T-cell (primary cell): ENCODE measurements around the gene PFKFB3. TPM values are rescaled to one million over a fixed set of nuclear protein-coding genes. Genes with fewer than 3 reads are reported as not detected.

ENCODE experiments used
- ATAC-seq, 4 experiments: fragments of 200-7000 bp in 3 of 4; fragments of 150-1000 bp in 1 of 4; cut with Tn5 transposase; replicated peaks in 1 of 4; 1 replicate in 3 of 4; 2 replicates in 1 of 4; pipeline ENCODE4 v1.10.0; 2021; ENCODE audit warnings: moderate library complexity in 3 of 4, mild to moderate bottlenecking in 2 of 4, moderate number of reproducible peaks in 1 of 4
- CTCF ChIA-PET, 2 donors: fragments of 300-600 bp; sonication (Branson Sonifier 250); formaldehyde crosslinking; loops; one replicate each; lab custom pipeline; 2022; ENCODE audit warnings: antibody characterized with exemption in 2 of 2; lab: Charles Lee
- POLR2A ChIA-PET, 2 donors: fragments of 300-600 bp; sonication (Branson Sonifier 250); formaldehyde crosslinking; loops; one replicate each; lab custom pipeline; 2022; ENCODE audit warnings: antibody characterized with exemption in 2 of 2; lab: Charles Lee
- DNase-seq, 35 experiments: peaks; one replicate each; pipeline versions ENCODE4 v3.0.0 to v3.0.0-alpha.2; 2013 to 2023
- H3K27ac ChIP-seq: one replicate; pipeline ENCODE4 v1.5.1; 2013; ENCODE audit warnings: low read length
- H3K27me3 ChIP-seq, 2 experiments: replicated peaks in 1 of 2; 1 replicate in 1 of 2; 2 replicates in 1 of 2; pipeline versions ENCODE4 v1.6.1 to v1.7.0; 2013; ENCODE audit warnings: low read length in 1 of 2, mixed read lengths in 1 of 2; ENCODE audit not compliant: control insufficient read depth in 2 of 2, insufficient read depth in 2 of 2; ENCODE audit errors: extremely low read depth in 1 of 2
- H3K36me3 ChIP-seq, 2 donors: 1 replicate in 1 of 2; 2 replicates in 1 of 2; pipeline versions ENCODE4 v1.6.1 to v1.7.0; 2013; ENCODE audit warnings: low read length in 1 of 2; ENCODE audit not compliant: control insufficient read depth in 2 of 2, insufficient read depth in 1 of 2; ENCODE audit errors: extremely low read depth in 1 of 2
- H3K4me1 ChIP-seq, 2 experiments: 1 replicate in 1 of 2; 2 replicates in 1 of 2; pipeline versions ENCODE4 v1.6.1 to v1.7.0; 2013; ENCODE audit warnings: low read length in 2 of 2, mixed read lengths in 1 of 2; ENCODE audit not compliant: insufficient read depth in 2 of 2, control insufficient read depth in 1 of 2; ENCODE audit errors: extremely low read depth in 1 of 2
- H3K4me3 ChIP-seq, 2 donors: 1 replicate in 1 of 2; 2 replicates in 1 of 2; pipeline versions ENCODE4 v1.5.1 to v1.7.0; 2013; ENCODE audit warnings: mild to moderate bottlenecking in 2 of 2, low read length in 1 of 2, moderate library complexity in 1 of 2; ENCODE audit not compliant: control insufficient read depth in 1 of 2; ENCODE audit errors: extremely low read depth in 1 of 2
- H3K9me3 ChIP-seq: 2 replicates; pipeline ENCODE4 v1.7.0; 2013
- H3K27ac Mint-ChIP-seq, 2 donors: one replicate each; pipeline ENCODE4 v1.8.0; 2020 to 2021; ENCODE audit warnings: mild to moderate bottlenecking in 2 of 2, mixed read lengths in 2 of 2
- H3K27me3 Mint-ChIP-seq, 2 donors: one replicate each; pipeline ENCODE4 v1.8.0; 2021 to 2022; ENCODE audit warnings: mixed read lengths in 2 of 2
- H3K36me3 Mint-ChIP-seq: one replicate; pipeline ENCODE4 v1.8.0; 2021; ENCODE audit warnings: mixed read lengths
- H3K4me1 Mint-ChIP-seq, 3 donors: one replicate each; pipeline ENCODE4 v1.8.0; 2020 to 2022; ENCODE audit warnings: mixed read lengths in 3 of 3, mild to moderate bottlenecking in 1 of 3
- H3K4me3 Mint-ChIP-seq, 3 donors: one replicate each; pipeline ENCODE4 v1.8.0; 2020 to 2022; ENCODE audit warnings: mild to moderate bottlenecking in 3 of 3, mixed read lengths in 3 of 3, moderate library complexity in 3 of 3
- H3K9me3 Mint-ChIP-seq, 3 donors: one replicate each; pipeline ENCODE4 v1.8.0; 2020 to 2022; ENCODE audit warnings: mixed read lengths in 3 of 3
- WGBS: methylation state at CpG from one replicate; pipeline ENCODE4 v1.1.5; 2013; ENCODE audit warnings: missing lambda C conversion rate; ENCODE audit not compliant: insufficient coverage; 5-methylcytosine and 5-hydroxymethylcytosine counted together
- total RNA-seq, 35 experiments: library from RNA in 6 of 35; stranded (reverse) in 6 of 35; fragments of 120-200 nt in 1 of 35; gene quantifications; one replicate each; pipeline versions ENCODE4 v1.2.1 to v1.2.4 and lab custom pipeline; 2013 to 2026

PFKFB3 gene
- total RNA-seq, 5 donors from 2014 or later (not counting 1 experiment from before 2014, with no cell fraction given), result 48.7 to 99.2 (median 93.9) TPM

- Histone ChIP-seq H3K9me3 (no peaks in the 10 kb centered on the region), H3K4me3 (no peak overlapping the region), H3K27me3 (no peaks in the 10 kb centered on the region), H3K4me1 (no peaks in the 10 kb centered on the region), H3K27ac (no peak overlapping the region), H3K36me3 (peaks cover 28 to 72% of the 10 kb centered on the region in 2 donors)
- ATAC-seq (no peak), DNase-seq (no peak)
- H3K4me1 Mint-ChIP-seq, result peaks cover 5 to 10% (median 10%) of the 10 kb centered on the region in 3 donors
- H3K9me3 Mint-ChIP-seq, result no peaks in the 10 kb centered on the region
- H3K27ac Mint-ChIP-seq, result no peak overlapping the region
- 94% methylated on average over 22 of the region's 24 CpGs for WGBS
- H3K27me3 Mint-ChIP-seq, result no peaks in the 10 kb centered on the region
- ChIA-PET POLR2A (interaction anchor here in 1 of 2 donors (0.6 kb wide), 1 partner anchor 99 kb away, joined by 5 read pairs; no protein-coding TSS in a partner anchor), CTCF (no interaction called here)
- no peak overlapping the region for H3K4me3 Mint-ChIP-seq
- H3K36me3 Mint-ChIP-seq, result peaks cover 54% of the 10 kb centered on the region
These were observed 13.2 kb downstream of the PFKFB3 start for GRCh38 chr10:6215683-6216484.

GRCh38 chr10:6216916-6217315 lies 14.2 kb downstream of the PFKFB3 start:
- Histone ChIP-seq H3K4me1 (no peaks in the 10 kb centered on the region), H3K9me3 (no peaks in the 10 kb centered on the region), H3K4me3 (no peak overlapping the region), H3K27ac (no peak overlapping the region), H3K36me3 (peaks cover 31 to 82% of the 10 kb centered on the region in 2 donors), H3K27me3 (no peaks in the 10 kb centered on the region)
- Mint-ChIP-seq H3K27me3 (no peaks in the 10 kb centered on the region), H3K36me3 (peaks cover 62% of the 10 kb centered on the region), H3K9me3 (no peaks in the 10 kb centered on the region), H3K27ac (no peak overlapping the region), H3K4me1 (peaks cover 2 to 5% (median 4%) of the 10 kb centered on the region in 3 donors), H3K4me3 (no peak overlapping the region)
- 91% methylated on average over 14 of the region's 20 CpGs for WGBS
- ATAC-seq (no peak), DNase-seq (no peak)
- POLR2A ChIA-PET, result no interaction called here
- CTCF ChIA-PET, result interaction anchor here in 1 of 2 donors (0.6 kb wide), 1 partner anchor 185 kb away, joined by 5 read pairs; no protein-coding TSS in a partner anchor

GRCh38 chr10:6217611-6218010 lies 14.9 kb downstream of the PFKFB3 start:
- DNase-seq, result no peak
- Mint-ChIP-seq H3K27ac (no peak overlapping the region), H3K4me1 (peaks cover 2 to 5% (median 4%) of the 10 kb centered on the region in 3 donors), H3K36me3 (peaks cover 66% of the 10 kb centered on the region), H3K9me3 (no peaks in the 10 kb centered on the region), H3K4me3 (no peak overlapping the region), H3K27me3 (no peaks in the 10 kb centered on the region)
- Histone ChIP-seq H3K4me1 (no peaks in the 10 kb centered on the region), H3K27me3 (no peaks in the 10 kb centered on the region), H3K4me3 (no peak overlapping the region), H3K36me3 (peaks cover 31 to 88% of the 10 kb centered on the region in 2 donors), H3K27ac (no peak overlapping the region), H3K9me3 (no peaks in the 10 kb centered on the region)
- ChIA-PET CTCF (interaction anchor here in 1 of 2 donors (1.0 kb wide), 1 partner anchor 74 kb away, joined by 16 read pairs; no protein-coding TSS in a partner anchor), POLR2A (no interaction called here)
- ATAC-seq, result no peak
- whole genome bisulfite sequencing, result 100% methylated on average over 1 of the region's 3 CpGs

GRCh38 chr10:6218692-6219493 lies 16.2 kb downstream of the PFKFB3 start:
- DNase-seq (no peak), ATAC-seq (no peak)
- 93% methylated on average over 22 of the region's 24 CpGs for WGBS
- Mint-ChIP-seq H3K4me3 (no peak overlapping the region), H3K27me3 (no peaks in the 10 kb centered on the region), H3K9me3 (no peaks in the 10 kb centered on the region), H3K4me1 (peaks cover 2 to 4% (median 2%) of the 10 kb centered on the region in 3 donors), H3K27ac (no peak overlapping the region), H3K36me3 (peaks cover 68% of the 10 kb centered on the region)
- Histone ChIP-seq H3K4me3 (no peak overlapping the region), H3K9me3 (no peaks in the 10 kb centered on the region), H3K27ac (no peak overlapping the region), H3K36me3 (peaks cover 35 to 91% of the 10 kb centered on the region in 2 donors), H3K4me1 (no peaks in the 10 kb centered on the region), H3K27me3 (no peaks in the 10 kb centered on the region)
- ChIA-PET POLR2A (no interaction called here), CTCF (no interaction called here)

GRCh38 chr10:6219494-6219836 lies 16.7 kb downstream of the PFKFB3 start:
- POLR2A ChIA-PET, result interaction anchor here in 1 of 2 donors (0.7 kb wide), 1 partner anchor 30 kb away, joined by 3 read pairs; no protein-coding TSS in a partner anchor

GRCh38 chr10:6220418-6221191 lies 17.9 kb downstream of the PFKFB3 start:
- Histone ChIP-seq H3K36me3 (peaks cover 34 to 91% of the 10 kb centered on the region in 2 donors), H3K4me3 (no peak overlapping the region), H3K9me3 (no peaks in the 10 kb centered on the region), H3K27me3 (no peaks in the 10 kb centered on the region), H3K4me1 (no peaks in the 10 kb centered on the region), H3K27ac (no peak overlapping the region)
- H3K27ac Mint-ChIP-seq, result no peak overlapping the region
- DNase-seq (no peak), ATAC-seq (no peak)
- ChIA-PET POLR2A (no interaction called here), CTCF (no interaction called here)
- H3K27me3 Mint-ChIP-seq, result no peaks in the 10 kb centered on the region
- peaks cover 0 to 4% (median 2%) of the 10 kb centered on the region in 3 donors for H3K4me1 Mint-ChIP-seq
- H3K4me3 Mint-ChIP-seq, result no peak overlapping the region
- H3K9me3 Mint-ChIP-seq, result no peaks in the 10 kb centered on the region
- WGBS, result 92% methylated on average over 29 of the region's 32 CpGs
- peaks cover 60% of the 10 kb centered on the region for H3K36me3 Mint-ChIP-seq

More at GRCh38 chr10:6219494-6219836, 16.7 kb downstream of the PFKFB3 start:
- Mint-ChIP-seq H3K4me1 (peaks cover 0 to 4% (median 2%) of the 10 kb centered on the region in 3 donors), H3K27me3 (no peaks in the 10 kb centered on the region), H3K4me3 (no peak overlapping the region), H3K27ac (no peak overlapping the region), H3K9me3 (no peaks in the 10 kb centered on the region), H3K36me3 (peaks cover 69% of the 10 kb centered on the region)
- CTCF ChIA-PET, result no interaction called here
- 97% methylated on average over 6 of the region's 10 CpGs for WGBS
- ATAC-seq (no peak), DNase-seq (no peak)
- Histone ChIP-seq H3K9me3 (no peaks in the 10 kb centered on the region), H3K4me1 (no peaks in the 10 kb centered on the region), H3K27me3 (no peaks in the 10 kb centered on the region), H3K27ac (no peak overlapping the region), H3K36me3 (peaks cover 31 to 91% of the 10 kb centered on the region in 2 donors), H3K4me3 (no peak overlapping the region)
